ENCODE data around the gene GRIK4. TPM values are rescaled to one million over a fixed set of nuclear protein-coding genes. Genes with fewer than 3 reads are reported as not detected.

The GRIK4 gene
- total and polyA plus RNA-seq, 2 experiments from 2014 or later, result 0.28 to 0.45 TPM

DNA sequence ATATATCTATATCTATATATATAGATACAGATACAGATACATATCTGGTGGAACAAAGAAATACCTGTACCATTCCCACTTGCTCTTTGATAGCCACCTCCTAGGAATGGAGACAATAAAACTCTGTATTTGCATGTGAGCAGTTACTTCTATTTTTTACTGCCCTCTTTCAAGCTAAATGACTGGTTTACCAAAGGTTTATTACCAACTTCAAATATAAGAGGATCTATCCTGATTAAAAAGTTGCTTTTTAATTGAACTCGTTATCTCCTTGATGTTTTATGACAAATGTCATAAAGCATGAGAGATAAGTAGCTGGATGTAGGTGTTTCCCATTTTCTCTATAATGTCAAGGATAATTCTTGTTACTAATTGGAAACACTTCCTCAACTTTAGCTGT is 21.7 kb upstream of the GRIK4 start:
- TF ChIP-seq, protein P1, sequence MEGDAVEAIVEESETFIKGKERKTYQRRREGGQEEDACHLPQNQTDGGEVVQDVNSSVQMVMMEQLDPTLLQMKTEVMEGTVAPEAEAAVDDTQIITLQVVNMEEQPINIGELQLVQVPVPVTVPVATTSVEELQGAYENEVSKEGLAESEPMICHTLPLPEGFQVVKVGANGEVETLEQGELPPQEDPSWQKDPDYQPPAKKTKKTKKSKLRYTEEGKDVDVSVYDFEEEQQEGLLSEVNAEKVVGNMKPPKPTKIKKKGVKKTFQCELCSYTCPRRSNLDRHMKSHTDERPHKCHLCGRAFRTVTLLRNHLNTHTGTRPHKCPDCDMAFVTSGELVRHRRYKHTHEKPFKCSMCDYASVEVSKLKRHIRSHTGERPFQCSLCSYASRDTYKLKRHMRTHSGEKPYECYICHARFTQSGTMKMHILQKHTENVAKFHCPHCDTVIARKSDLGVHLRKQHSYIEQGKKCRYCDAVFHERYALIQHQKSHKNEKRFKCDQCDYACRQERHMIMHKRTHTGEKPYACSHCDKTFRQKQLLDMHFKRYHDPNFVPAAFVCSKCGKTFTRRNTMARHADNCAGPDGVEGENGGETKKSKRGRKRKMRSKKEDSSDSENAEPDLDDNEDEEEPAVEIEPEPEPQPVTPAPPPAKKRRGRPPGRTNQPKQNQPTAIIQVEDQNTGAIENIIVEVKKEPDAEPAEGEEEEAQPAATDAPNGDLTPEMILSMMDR (IDR thresholded peaks at IDR 0.05; ENCODE audit: low read depth, low read length), result no peak
- H3K9me3 ChIP-seq (ENCODE audit: low read depth), result no peaks in the 10 kb centered on the region
- DNase-seq (ENCODE audit: low read depth in 1 of 2, low spot score in 1 of 2), result no peak
- H3K36me3 ChIP-seq, result peaks cover 26% of the 10 kb centered on the region
- no peak overlapping the region for H3K4me3 ChIP-seq
- H3K27me3 ChIP-seq, result no peaks in the 10 kb centered on the region
- peaks cover 9% of the 10 kb centered on the region for H3K4me1 ChIP-seq (ENCODE audit: low read depth)
- H3K27ac ChIP-seq, result no peak overlapping the region

DNA sequence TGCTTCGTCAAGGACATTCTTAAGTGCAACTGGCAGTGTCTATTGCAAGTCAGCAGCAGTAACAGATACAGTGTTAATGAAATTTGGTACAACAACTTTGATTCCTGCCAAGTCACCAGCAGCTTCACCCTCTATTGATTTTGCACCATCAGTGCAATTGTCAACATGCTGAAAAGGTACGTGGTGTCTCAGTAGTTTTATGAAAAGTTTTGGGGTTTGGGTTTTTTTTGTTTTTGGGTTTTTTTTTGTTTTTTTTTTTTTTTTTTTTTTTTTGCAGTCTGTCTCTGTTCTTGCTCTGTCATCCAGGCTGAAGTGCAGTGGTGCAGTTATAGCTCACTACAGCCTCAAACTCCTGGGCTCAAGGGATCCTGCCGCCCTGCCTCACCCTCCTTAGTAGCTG is 19.1 kb upstream of the GRIK4 start:
- no peak overlapping the region for H3K4me3 ChIP-seq
- DNase-seq (ENCODE audit: low read depth in 1 of 2, low spot score in 1 of 2), result no peak
- TF ChIP-seq, protein P1 (IDR thresholded peaks at IDR 0.05; ENCODE audit: low read depth, low read length), result no peak
- peaks cover 23% of the 10 kb centered on the region for H3K4me1 ChIP-seq (ENCODE audit: low read depth)
- H3K9me3 ChIP-seq (ENCODE audit: low read depth), result no peaks in the 10 kb centered on the region
- no peak overlapping the region for H3K27ac ChIP-seq
- H3K27me3 ChIP-seq, result no peaks in the 10 kb centered on the region
- peaks cover 7% of the 10 kb centered on the region for H3K36me3 ChIP-seq

DNA sequence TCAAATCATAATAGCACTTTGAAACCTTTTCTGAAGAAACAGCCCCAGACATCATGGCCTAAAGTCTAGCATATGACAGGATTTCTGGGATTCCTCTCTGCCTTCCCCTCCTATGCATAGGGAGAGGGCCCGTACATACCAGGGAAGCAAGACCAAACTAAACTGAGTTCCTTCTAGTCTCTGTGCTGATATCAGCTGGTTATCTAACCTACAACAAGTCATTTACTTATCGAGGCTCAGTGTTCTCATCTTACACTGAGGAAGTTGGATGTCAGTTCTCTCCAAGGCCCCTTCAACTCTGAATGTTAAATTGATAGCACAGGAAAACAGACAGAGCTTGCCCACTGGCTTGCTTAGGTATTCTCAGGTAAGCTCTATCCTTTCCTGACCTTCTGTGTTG is 17.0 kb upstream of the GRIK4 start:
- Histone ChIP-seq H3K9me3 (ENCODE audit: low read depth) (no peaks in the 10 kb centered on the region), H3K4me1 (ENCODE audit: low read depth) (peaks cover 23% of the 10 kb centered on the region), H3K27me3 (no peaks in the 10 kb centered on the region), H3K27ac (peak overlapping the region; percentile 21), H3K4me3 (no peak overlapping the region), H3K36me3 (peaks cover 7% of the 10 kb centered on the region)
- TF ChIP-seq, protein P1 (IDR thresholded peaks at IDR 0.05; ENCODE audit: low read depth, low read length), result no peak
- peak in 1 of 2 donors; percentile 22 for DNase-seq (ENCODE audit: low read depth in 1 of 2, low spot score in 1 of 2)

DNA sequence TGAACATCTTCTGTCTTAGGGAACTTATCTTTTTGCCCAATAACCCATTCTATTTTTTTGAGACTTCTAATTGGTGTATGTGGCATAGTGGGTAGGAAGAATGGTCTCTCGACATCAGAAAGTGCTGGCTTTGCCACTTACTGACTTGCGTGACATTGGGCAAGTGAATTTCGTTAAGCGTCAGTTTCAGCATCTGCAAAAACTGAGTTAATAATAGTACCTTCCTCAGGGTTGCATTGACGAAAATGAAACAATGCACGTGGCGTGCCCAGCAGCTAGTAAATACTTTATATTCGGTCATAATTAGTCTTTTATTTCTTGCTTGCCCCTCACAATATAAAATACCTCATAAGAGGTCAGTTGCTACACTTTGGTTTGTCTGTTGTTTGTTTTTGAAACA is 12.5 kb upstream of the GRIK4 start:
- Histone ChIP-seq H3K27ac (no peak overlapping the region), H3K4me1 (ENCODE audit: low read depth) (peaks cover 21% of the 10 kb centered on the region), H3K36me3 (no peaks in the 10 kb centered on the region), H3K4me3 (no peak overlapping the region), H3K9me3 (ENCODE audit: low read depth) (no peaks in the 10 kb centered on the region), H3K27me3 (peaks cover 3% of the 10 kb centered on the region)
- TF ChIP-seq, protein P1 (IDR thresholded peaks at IDR 0.05; ENCODE audit: low read depth, low read length), result no peak
- DNase-seq (ENCODE audit: low read depth in 1 of 2, low spot score in 1 of 2), result no peak

DNA sequence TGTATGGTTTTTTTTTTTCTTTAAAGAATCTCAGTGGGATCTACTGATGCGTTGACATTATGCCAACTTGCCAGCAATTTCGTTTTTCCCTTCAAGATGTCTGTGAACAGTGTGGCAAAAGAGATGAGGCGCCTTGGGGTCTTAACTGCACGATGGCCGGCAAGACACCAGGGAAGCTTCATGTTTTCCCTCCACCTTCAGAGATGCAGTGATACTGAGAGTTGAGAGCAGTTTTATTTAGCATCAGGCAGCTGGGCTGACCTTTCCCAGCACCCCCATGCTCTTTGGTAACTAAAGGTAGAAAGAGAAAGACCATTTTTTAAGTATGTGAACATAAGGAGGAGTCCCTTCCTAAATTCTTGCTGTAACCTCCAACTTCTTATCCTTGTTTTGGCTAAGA is 11.7 kb upstream of the GRIK4 start:
- Histone ChIP-seq H3K27me3 (peaks cover 3% of the 10 kb centered on the region), H3K27ac (no peak overlapping the region), H3K4me3 (no peak overlapping the region), H3K36me3 (no peaks in the 10 kb centered on the region), H3K9me3 (ENCODE audit: low read depth) (no peaks in the 10 kb centered on the region), H3K4me1 (ENCODE audit: low read depth) (peaks cover 13% of the 10 kb centered on the region)
- DNase-seq (ENCODE audit: low read depth in 1 of 2, low spot score in 1 of 2), result no peak
- TF ChIP-seq, protein P1 (IDR thresholded peaks at IDR 0.05; ENCODE audit: low read depth, low read length), result no peak
